Measurements from ENCODE around the gene KCTD1.

The KCTD1 gene

DNA sequence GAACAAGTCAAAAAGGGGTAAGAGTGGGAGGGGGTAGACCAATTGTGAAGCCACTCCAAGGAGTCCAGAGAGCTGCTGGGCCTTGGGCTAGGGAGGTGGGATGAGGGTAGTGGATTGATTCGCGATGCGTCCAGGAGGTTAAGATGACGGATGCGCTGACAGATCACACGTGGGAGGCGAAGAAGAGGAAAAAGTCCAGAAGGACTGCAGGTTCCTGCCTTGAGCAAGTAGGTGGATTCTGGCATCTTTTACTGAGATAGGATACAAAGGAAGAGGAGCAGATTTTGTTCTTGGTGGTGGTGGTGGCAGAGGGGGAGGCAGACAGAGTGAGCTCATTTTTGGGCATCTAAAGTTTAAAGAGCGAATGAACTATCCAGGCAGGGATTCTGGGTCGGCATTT, 76.5 kb downstream of the KCTD1 start:
- DNase-seq (ENCODE audit: low read depth in 2 of 2), result no peak
- no peak overlapping the region for H3K4me3 ChIP-seq (replicated peaks in 1 of 2; ENCODE audit: low read depth in 2 of 2, low read length in 2 of 2)
- TF ChIP-seq, protein P1, sequence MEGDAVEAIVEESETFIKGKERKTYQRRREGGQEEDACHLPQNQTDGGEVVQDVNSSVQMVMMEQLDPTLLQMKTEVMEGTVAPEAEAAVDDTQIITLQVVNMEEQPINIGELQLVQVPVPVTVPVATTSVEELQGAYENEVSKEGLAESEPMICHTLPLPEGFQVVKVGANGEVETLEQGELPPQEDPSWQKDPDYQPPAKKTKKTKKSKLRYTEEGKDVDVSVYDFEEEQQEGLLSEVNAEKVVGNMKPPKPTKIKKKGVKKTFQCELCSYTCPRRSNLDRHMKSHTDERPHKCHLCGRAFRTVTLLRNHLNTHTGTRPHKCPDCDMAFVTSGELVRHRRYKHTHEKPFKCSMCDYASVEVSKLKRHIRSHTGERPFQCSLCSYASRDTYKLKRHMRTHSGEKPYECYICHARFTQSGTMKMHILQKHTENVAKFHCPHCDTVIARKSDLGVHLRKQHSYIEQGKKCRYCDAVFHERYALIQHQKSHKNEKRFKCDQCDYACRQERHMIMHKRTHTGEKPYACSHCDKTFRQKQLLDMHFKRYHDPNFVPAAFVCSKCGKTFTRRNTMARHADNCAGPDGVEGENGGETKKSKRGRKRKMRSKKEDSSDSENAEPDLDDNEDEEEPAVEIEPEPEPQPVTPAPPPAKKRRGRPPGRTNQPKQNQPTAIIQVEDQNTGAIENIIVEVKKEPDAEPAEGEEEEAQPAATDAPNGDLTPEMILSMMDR (IDR thresholded peaks at IDR 0.05; ENCODE audit: low read depth, low read length), result no peak

DNA sequence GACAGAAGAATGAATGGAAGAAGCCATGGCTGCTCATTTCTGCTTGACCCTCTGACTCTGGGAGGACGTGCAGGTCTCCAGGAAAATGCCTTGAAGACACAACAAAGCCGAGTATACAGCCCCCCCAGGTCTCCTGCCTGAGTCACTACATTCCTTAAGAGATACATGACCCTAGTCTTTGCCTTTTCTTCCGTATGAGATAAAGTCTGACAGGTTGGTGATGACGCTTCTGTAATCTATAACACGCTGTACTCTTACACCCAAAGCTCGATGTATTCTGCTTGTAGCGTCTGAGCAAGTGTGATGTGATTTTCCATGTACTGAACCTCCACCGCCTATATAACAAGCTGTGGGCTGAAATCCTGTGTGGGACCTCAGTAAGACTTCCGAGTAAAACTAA, 77.3 kb downstream of the KCTD1 start:
- TF ChIP-seq, protein P1 (IDR thresholded peaks at IDR 0.05; ENCODE audit: low read depth, low read length), result no peak

DNA sequence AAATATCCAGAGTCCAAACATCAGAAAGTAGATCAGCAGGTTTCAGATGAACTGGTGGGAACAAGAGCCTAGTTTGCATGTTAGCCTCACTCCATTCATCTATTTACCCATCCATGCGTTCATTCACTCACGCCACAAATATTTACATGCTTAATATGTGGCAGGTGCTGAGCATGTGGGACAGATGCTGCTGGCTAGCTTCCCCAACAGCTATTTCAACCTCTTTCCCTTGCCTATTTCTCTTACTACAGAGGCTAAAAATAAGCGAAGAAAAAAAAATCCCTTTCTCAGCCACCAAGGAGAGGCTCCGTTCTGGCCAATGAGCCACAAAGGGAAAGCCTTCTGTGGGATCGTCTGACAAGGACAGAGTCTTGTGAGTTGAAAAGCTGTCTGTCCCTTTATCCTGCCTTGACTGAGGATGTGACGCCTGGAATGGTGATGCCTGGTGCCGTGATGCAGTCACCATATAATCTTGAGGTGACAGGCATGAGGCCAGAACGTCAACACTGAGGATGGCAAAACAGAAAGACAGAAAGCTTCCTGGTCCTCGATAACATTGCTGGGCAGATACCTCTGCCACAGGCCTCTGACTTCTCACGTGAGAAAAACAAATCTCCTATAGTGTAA, 78.2 kb downstream of the KCTD1 start:
- no peak for DNase-seq (ENCODE audit: low read depth in 2 of 2)
- TF ChIP-seq, protein P1 (IDR thresholded peaks at IDR 0.05; ENCODE audit: low read depth, low read length), result no peak
- no peak overlapping the region for H3K4me3 ChIP-seq (replicated peaks in 1 of 2; ENCODE audit: low read depth in 2 of 2, low read length in 2 of 2)

More for the DNA sequence above, 77.3 kb downstream of the KCTD1 start:
- no peak overlapping the region for H3K4me3 ChIP-seq (replicated peaks in 1 of 2; ENCODE audit: low read depth in 2 of 2, low read length in 2 of 2)
- DNase-seq (ENCODE audit: low read depth in 2 of 2), result peak; percentile 38 to 56

DNA sequence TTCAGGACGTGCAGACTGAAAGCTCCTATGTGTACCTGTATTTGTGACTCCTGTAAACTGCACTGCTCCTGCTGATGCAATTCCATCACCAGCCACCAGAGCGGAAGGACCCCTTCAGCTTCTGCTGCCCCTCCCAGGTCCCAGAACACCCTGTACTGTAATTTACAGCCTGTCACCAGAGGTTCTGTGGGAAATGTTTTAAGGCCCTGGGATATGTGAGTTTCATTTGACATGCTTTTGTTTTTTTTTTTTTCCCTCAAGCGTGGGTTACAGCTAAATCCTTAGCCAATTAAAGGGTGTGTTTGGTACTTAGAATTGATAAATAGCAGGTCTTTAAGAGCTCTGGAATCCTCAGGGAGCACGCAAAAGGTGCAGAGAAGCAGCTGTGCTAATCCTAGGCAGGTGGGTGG, 79.4 kb downstream of the KCTD1 start:
- DNase-seq (ENCODE audit: low read depth in 2 of 2), result no peak
- TF ChIP-seq, protein P1 (IDR thresholded peaks at IDR 0.05; ENCODE audit: low read depth, low read length), result peak; percentile 56
- H3K4me3 ChIP-seq (replicated peaks in 1 of 2; ENCODE audit: low read depth in 2 of 2, low read length in 2 of 2), result no peak overlapping the region

DNA sequence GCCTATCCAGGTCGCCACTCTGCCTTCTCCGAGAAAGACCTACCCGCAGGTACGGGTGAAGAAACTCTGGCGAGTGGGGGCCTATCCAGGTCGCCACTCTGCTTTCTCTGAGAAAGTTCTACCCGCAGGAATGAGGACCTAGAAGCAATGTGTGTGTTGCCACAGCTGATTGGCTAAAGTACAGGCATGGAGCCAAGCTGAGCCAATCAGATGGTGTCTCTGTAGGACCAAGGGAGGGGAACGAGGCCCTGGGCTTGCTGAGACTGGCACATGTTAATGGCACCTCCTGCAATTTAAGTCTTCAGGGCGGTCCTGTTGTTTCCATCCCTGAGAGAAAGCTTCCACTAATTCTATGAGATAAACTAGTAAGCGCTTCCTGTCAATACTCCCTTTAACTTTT, 82.3 kb downstream of the KCTD1 start:
- TF ChIP-seq, protein P1 (IDR thresholded peaks at IDR 0.05; ENCODE audit: low read depth, low read length), result no peak
- H3K4me3 ChIP-seq (replicated peaks in 1 of 2; ENCODE audit: low read depth in 2 of 2, low read length in 2 of 2), result no peak overlapping the region
- DNase-seq (ENCODE audit: low read depth in 2 of 2), result no peak

DNA sequence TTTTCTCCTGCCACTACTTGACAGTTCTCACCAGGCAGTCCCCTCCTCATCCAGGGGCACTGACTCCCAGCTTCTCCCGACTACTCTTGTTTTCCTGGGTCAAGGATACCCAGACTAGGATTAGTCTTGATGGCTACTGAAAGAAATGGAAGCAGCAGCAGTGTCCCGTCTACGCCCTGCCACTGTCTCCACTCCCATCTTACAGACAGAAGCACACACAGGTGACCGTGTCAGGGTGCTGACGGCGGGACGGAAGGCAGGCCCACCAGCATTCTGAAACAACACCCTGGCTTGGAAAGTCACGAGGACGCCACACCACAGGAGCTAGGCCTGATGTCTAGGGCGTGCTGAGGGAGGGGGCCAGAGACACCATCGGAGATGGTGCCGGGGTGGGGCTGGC, 82.9 kb downstream of the KCTD1 start:
- no peak overlapping the region for H3K4me3 ChIP-seq (replicated peaks in 1 of 2; ENCODE audit: low read depth in 2 of 2, low read length in 2 of 2)
- DNase-seq (ENCODE audit: low read depth in 2 of 2), result no peak
- TF ChIP-seq, protein P1 (IDR thresholded peaks at IDR 0.05; ENCODE audit: low read depth, low read length), result no peak
